ENCODE measurements around the gene OR6C75.
"Not testable (repeated sequence)": the region's sequence is repeated elsewhere in the genome, so short reads cannot be mapped to it uniquely, and the experiment has no call there.

OR6C75 gene

DNA sequence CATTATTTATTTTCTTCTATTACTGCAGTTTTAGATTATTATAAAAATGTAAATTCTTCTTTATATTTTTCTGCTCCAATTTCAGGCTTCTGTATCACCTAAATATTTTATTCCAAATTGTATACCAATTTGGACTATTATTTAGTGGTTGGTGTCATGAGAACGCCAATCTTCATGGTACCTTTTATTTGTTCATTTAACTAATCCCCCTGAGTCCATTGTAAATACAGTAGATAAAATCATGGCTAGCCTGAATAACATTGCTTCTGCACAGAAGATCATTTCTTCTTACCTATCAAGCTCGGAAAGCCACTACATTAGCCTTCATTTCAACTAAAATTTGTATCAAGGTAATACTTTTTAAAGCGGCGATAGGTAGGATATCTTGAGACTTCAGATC, at the start of gene OR6C75:
OR6C75 (plus strand) TSS at position 301 of the 400 bp plus-strand sequence. CDS start 2,136 bp downstream, outside the sequence.
- DNase-seq (ENCODE audit: low read depth in 2 of 2): no peak

DNA sequence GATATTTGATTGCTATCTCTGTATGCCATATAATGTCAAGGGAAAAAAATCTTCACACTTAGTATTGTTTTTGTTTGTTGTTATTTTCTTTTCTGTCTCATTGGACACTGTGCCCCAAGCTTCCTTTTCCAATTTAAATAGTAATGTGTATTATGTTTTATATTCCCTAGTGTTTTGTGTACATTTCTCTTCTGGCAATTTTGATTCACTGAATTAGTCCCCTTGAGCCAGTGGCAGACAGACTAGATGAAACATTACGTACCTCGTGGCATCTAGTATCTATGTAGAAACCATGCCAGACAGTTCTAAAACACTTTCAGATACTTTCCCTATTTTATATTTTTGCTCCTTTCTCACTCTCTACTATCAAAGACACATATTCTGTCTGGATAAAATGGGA, 48.7 kb upstream of the OR6C75 start, which contains the start of gene OR6C1:
OR6C1 (plus strand) TSS at position 301 of the 400 bp plus-strand sequence. CDS start 6,257 bp downstream, outside the sequence.
- no peak for DNase-seq (ENCODE audit: low read depth in 2 of 2)

DNA sequence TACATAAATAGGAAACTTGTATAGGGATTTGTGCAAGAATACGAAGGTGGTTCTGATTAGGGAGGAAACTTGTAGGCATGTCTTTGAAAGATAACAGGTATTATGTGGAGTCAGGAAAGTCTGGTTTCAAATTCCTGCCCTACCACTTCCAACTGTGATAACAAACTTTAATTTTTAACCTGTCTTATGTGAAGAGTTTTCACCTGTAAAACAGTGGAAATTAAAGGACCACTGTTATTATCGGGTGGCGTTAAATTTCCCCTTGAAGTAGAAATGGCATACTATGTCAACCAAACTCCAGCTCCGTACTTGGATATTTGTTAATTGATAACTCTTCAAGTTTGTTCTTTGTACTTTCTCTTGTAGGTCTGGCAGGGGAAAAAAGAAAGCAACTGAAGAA, 42.6 kb upstream of the OR6C75 start:
- DNase-seq (ENCODE audit: low read depth in 2 of 2): no peak

DNA sequence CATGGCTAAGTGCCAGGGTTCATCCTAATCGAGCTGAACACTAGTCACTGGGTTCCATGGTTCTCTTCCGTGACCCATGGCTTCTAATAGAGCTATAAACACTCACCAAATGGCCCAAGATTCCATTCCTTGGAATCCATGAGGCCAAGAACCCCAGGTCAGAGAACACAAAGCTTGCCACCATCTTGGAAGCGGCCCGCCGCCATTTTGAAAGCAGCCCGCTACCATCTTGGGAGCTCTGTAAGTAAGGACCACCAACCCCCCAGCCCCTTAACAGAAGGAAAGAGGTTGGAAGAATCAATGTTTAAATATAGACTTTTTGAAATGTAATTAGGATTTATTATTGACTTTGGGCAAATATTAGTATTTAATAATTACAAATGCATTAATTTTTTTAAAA, 37.0 kb upstream of the OR6C75 start:
- DNase-seq (ENCODE audit: low read depth in 2 of 2): not testable (repeated sequence)

DNA sequence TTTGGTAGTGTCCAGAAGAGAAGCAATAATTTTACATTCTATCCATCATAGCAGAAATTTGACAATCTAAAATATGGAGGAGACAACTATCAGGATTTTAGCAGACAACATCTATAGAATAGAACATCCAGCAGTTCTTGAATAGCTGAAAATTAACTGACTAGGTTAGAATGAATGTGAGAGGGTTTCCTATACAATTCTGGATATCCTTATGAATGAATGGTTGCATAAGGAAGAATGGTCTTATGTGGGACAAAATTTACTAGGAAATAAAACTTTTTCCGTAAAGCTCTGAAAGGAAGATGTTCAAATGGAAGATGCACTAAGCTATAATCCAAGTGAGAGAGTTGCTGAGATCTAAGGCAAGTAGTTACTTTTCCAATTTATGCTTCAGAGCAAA, 32.3 kb upstream of the OR6C75 start, which contains the start of gene OR6C3:
OR6C3 (plus strand) TSS at position 301 of the 400 bp plus-strand sequence. CDS start 955 bp downstream, outside the sequence.
- DNase-seq (ENCODE audit: low read depth in 2 of 2): no peak

DNA sequence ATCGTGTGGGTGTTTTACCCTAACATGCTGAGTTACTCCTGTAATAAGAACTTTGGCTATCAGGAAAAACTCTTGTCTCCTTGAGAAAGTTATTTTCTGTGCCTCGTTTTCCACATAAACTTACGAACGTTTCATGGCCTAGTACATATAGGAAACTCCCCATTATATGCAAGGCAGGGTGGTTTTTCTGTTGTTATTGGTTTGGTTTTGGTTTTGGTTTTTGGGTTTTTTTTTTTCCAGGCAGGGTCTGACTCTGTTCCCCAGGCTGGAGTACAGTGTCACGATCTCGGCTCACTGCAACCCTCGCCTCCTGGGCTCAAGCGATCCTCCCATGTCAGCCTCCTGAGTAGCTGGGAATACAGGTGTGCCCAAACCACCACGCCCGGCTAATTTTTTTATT, 26.8 kb upstream of the OR6C75 start:
- DNase-seq (ENCODE audit: low read depth in 2 of 2): no peak

DNA sequence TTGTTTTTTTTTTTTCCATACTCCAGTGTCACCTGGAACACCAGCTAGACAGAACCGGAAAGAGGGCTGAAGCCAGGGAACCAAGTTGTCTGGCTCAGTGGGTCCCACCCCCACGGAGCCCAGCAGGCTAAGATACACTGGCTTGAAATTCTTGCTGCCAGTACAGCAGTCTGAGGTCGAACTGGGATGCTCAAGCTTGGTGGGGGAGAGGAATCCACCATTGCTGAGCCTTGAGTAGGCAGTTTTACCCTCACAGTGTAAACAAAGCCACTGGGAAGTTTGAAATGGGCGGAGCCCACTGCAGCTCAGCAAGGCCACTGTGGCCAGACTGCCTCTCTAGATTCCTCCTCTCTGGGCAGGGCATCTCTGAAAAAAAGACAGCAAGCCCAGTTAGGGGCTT, 7.4 kb upstream of the OR6C75 start:
- DNase-seq (ENCODE audit: low read depth in 2 of 2): not testable (repeated sequence)

DNA sequence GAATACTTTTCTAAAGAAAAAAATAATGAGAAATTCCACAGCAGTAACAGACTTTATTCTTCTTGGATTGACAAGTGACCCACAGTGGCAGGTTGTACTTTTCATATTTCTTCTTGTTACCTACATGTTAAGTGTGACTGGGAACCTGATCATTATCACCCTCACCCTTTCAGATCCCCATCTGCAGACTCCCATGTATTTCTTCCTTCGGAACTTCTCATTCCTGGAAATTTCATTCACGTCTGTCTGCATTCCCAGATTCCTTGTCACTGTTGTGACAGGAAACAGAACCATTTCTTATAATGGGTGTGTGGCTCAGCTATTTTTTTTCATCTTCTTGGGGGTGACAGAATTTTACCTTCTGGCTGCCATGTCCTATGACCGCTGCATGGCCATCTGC, 2.3 kb downstream of the OR6C75 start:
- DNase-seq (ENCODE audit: low read depth in 2 of 2): no peak

DNA sequence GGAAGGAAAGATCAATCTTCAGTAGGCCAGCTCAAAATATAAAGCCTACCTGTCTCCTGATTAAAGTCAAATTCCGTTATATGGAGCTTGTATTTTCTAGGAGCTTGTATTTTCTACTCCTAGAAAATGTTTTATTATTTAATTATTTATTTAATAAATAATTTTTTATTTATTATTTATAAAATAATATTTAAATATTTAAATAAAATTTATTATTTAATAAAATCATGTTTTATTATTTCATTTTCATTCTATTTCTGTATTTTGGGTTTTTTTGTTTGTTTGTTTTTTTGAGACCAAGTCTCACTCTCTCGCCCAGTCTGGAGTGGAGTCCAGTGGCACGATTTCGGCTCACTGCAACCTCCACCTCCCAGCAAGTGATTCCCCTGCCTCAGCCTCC, 9.7 kb downstream of the OR6C75 start:
- no peak for DNase-seq (ENCODE audit: low read depth in 2 of 2)

DNA sequence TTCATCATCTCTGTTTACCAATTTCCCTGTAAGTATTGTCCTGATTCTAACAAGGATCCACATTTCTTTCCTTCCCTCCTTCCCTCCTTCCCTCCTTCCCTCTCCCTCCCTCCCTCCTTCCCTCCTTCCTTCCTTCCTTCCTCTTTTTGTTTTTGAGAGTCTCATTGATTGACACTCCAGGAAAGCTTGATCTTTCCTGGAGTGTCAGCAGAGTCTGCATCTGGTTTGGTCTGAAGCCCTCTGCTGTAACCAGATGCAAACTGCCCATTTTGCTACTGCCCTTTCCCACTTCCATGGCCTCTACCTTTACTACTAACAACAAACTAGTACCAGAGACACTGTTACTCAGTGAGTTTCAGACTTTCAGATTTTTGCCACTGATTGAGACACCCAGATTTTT, 23.1 kb downstream of the OR6C75 start:
- no peak for DNase-seq (ENCODE audit: low read depth in 2 of 2)

DNA sequence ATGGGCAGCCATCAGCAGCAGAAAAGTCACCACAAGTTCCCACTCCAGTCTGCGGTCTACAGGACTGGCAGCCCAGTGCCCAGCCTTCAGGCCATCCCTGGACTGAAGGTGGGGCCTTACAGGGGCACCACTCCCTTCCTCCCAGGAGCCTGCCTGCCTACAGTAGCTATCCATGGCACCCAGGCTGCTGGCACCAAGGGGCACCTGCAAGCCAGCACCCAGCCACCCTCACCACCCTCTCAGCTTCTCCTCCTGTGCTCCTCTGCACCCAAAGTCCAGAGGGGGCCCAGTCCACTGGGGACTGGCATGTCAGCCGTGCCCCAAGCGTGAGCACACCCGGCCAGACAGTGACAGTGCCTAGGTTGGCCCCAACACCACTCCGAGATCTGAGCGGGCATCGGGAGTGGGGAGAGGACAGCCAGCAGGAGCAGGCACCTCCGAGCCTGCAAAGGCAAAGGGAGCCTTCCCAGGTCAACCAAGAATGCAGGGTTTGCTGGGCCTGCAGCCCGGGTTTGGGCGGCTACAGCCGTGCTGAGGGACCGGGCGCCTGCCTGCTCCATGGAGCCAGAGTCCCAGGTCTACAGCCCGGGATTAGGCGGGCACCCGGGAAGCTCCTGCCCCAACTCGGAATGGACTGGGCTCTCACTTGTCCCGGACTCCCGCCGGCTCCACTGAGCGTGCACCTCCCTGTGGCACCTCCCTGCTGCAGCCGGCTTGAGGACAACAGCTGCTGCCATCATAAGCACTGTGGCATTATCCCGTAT, 29.4 kb downstream of the OR6C75 start:
- no peak for DNase-seq (ENCODE audit: low read depth in 2 of 2)

DNA sequence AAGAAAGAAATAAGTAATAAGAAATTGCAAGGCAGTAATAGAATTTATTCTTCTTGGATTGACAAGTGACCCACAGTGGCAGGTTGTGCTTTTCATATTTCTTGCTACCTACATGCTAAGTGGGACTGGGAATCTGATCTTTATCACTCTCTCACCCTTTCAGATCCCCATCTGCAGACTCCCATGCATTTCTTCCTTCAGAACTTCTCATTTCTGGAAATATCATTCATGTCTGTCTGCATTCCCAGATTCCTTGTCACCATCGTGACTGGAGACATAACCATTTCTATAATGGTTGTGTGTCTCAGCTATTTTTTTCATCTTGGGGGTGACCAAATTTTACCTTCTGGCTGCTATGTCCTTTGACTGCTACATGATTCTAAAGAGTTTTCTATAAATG, 33.6 kb downstream of the OR6C75 start:
- DNase-seq (ENCODE audit: low read depth in 2 of 2): no peak

DNA sequence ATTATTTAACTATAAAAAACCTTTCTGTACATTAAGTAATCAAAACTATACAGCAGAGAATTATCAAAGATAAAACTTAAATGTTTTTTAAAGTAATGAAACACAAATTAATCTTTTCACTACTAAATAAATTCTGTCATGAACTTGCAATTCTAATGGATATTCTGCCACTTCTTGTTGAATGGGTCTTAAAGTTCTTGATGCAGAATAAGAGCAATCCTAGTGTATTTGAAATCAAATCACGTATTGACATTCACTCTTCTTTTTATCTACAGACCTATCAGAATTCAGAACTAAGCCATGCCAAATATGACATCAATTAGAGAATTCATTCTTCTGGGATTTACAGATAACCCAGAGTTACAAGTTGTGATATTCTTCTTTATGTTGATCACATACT, 37.5 kb downstream of the OR6C75 start, which contains the start of gene OR6C65:
OR6C65 (plus strand) TSS at position 301 of the 400 bp plus-strand sequence; CDS start at position 301, 0 bp downstream.
- DNase-seq (ENCODE audit: low read depth in 2 of 2): no peak

DNA sequence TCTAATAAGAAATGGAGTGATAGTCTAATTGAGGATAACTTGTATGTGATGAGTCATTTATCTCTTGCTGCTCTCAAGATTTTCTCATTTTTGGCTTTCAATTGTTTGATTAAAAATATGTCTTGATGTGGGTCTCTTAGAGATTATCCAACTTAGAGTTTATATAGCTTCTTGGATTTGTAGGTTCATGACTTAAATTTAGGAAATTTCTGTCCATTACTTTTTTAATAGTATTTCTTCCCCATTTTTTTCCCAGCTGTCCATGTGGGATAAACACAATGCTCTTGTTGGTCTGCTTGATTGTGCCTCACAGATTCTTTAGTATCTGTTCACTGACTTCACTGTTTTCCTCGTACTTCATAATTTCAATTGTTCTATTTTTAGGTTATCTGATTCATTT, 45.1 kb downstream of the OR6C75 start:
- DNase-seq (ENCODE audit: low read depth in 2 of 2): no peak

DNA sequence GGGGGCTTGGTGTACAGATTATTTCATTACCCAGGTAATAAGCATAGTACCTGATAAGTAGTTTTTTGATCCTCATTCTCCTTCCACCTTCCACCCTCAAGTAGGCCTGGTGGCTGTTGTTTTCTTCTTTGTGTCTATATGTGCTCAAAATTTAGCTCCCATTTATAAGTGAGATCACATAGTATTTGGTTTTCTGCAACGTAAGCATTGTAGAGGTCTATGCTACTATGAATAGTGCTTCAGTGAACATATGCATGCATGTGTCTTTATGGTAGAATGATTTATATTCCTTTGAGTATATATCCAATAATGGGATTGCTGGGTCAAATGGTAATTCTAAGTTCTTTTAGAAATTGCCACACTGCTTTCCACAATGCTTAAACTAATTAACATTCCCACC, 46.4 kb downstream of the OR6C75 start:
- not testable (repeated sequence) for DNase-seq (ENCODE audit: low read depth in 2 of 2)

DNA sequence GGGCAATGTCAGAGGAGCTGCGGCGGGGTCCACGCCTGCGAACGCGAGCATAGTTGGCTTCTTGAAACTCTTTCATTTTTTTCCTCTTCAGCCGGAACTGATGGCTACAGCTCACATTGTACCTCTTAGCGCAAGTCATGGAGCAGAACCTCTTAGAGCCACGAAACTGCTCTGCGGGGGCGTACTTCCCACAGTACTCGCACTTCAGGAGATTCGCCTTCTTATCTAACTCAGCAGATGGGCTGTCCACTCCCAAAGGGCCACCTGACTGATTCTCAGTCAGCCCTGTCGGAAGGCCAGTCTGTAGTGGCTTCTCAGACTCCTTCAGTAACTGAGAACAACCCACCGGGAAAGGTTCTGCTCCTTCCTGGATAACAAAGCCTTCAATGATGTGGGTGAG, 49.4 kb downstream of the OR6C75 start:
- DNase-seq (ENCODE audit: low read depth in 2 of 2): not testable (repeated sequence)

DNA sequence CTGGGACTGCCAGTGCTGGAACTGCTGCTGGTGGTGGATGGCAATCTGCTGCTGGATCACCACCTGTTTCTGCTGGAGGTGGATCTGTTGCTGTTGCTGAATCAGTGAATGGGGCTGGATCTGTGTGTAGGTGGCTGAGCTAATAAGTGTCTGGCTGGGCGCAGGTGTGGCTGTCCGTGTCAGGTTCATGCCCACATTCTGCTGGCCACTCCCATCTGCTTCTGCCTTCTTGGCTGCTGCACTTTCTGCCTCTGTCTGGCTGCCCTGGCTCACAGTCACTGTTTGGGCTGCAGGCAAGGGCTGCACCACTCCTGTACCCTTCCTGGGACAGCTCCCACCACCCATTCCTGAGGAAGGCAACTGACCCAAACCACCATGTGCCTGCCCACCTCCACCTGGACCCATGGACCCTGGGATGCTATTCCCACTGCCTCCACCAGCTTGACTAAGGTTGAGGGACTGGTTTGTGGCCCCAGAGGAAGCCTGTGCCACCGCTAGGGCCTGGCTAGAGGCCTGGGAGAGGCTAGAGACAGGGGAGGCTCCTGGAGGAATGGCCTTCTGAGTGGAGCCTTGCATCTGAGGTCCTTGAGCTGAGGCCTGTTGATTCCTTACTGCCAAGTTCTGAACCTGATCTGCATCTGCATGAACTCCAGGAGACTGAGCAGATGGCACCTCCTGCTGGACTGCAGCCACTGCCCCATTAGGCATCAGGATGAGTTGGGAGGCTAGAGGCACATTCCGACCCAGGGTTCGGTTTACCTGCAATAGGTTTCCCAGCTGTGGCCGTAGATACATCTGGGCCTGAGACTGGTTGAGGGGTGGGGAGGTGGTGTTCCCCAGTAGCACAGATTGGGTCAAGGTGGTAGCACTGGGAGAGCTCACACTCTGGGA, 51.0 kb downstream of the OR6C75 start:
- DNase-seq (ENCODE audit: low read depth in 2 of 2): not testable (repeated sequence)

DNA sequence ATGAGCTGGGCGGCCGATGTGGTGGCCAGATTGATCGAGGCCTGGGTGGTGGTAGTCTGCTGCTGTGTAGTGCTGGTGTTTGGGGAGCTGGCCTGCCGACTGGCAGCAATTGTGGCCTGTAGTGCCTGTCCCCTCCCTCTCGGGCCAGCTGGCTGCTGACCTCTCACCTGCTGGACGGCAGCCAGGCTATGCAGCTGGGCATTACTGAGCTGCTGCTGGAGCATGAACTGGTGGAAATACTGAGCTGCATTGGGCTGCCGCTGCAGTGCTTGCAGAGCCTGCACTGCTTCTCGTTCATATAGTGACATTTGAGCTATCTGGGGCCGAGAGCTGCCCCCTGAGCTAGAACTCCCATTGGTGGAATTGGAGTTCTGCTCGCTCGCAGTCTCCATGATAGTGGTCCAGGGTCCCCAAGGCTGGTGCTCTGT, 51.6 kb downstream of the OR6C75 start:
- not testable (repeated sequence) for DNase-seq (ENCODE audit: low read depth in 2 of 2)

DNA sequence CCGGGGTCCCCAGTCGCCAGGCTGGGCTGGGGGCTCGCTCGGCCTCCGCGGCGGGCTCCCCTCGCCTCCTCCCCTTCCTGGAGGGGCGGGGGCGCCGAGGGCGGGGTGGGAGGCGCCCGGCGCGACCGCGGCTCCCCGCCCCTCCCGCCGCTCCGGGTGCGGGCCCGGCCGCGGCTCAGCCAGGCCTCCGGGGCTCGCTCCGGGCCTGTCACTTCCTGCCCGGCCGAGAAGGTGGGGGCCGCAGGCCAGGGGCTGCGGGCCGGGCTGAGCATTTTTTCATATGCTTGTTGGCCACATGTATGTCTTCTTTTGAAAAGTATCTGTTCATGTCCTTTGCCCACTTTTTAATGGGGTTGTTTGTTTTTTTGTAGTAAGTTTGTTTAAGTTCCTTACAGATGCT, 52.1 kb downstream of the OR6C75 start:
- not testable (repeated sequence) for DNase-seq (ENCODE audit: low read depth in 2 of 2)

DNA sequence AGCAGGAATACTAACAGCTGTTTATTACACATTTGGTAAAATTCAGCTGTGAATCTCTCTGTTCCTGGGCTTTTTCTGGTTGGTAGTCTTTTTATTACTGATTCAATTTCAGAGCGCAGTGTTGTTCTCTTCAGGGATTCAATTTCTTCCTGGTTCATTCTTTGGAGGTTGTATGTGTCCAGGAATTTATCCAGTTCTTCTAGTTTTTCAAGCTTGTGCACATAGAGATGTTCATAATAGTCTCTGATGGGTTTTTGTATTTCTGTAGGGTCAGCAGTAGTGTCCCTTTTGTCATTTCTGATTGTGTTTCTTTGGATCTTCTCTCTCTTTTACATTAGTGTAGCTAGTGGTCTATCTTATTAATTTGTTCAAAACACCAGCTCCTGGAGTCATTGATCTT, 54.2 kb downstream of the OR6C75 start:
- DNase-seq (ENCODE audit: low read depth in 2 of 2): no peak
